GM21786 (cell line): Measurements from ENCODE around the gene PRSS27.

Experiments used
- ATAC-seq: cut with Tn5 transposase; IDR thresholded peaks from one replicate; pipeline ENCODE4 v1.9.1; 2021; ENCODE audit not compliant: unreplicated experiment

Gene PRSS27

GRCh38 chr16:2720064-2720457, at the start of gene PRSS27:
Gene PRSS27 (minus strand): TSS chr16:2720224. CDS start chr16:2720160, 64 bp downstream.
- no peak for ATAC-seq

GRCh38 chr16:2769675-2770056, 49.6 kb upstream of the PRSS27 start:
- no peak for ATAC-seq

GRCh38 chr16:2769100-2769529, 49.1 kb upstream of the PRSS27 start:
- no peak for ATAC-seq

- no peak for ATAC-seq
These were observed 48.5 kb upstream of the PRSS27 start for GRCh38 chr16:2768403-2769089.

- no peak for ATAC-seq
These were observed 47.9 kb upstream of the PRSS27 start for GRCh38 chr16:2767891-2768290.

- ATAC-seq, result no peak
These were observed 47.2 kb upstream of the PRSS27 start for GRCh38 chr16:2767140-2767731.

- no peak for ATAC-seq
These were observed 46.6 kb upstream of the PRSS27 start for GRCh38 chr16:2766430-2767139.

- no peak for ATAC-seq
These were observed 45.7 kb upstream of the PRSS27 start for GRCh38 chr16:2765462-2766404.

GRCh38 chr16:2764718-2765117, 44.7 kb upstream of the PRSS27 start:
- no peak for ATAC-seq

GRCh38 chr16:2763173-2763572, 43.1 kb upstream of the PRSS27 start:
- ATAC-seq, result no peak

GRCh38 chr16:2762711-2763110, 42.7 kb upstream of the PRSS27 start:
- ATAC-seq, result no peak

- ATAC-seq, result no peak
These were observed 42.0 kb upstream of the PRSS27 start for GRCh38 chr16:2761886-2762583.

- no peak for ATAC-seq
These were observed 41.4 kb upstream of the PRSS27 start for GRCh38 chr16:2761472-2761871.

- ATAC-seq, result no peak
These were observed 37.3 kb upstream of the PRSS27 start for GRCh38 chr16:2757344-2757743.

- no peak for ATAC-seq
These were observed 36.4 kb upstream of the PRSS27 start for GRCh38 chr16:2756288-2757015.

- no peak for ATAC-seq
These were observed 35.1 kb upstream of the PRSS27 start for GRCh38 chr16:2755158-2755557.

- ATAC-seq, result no peak
These were observed 33.7 kb upstream of the PRSS27 start for GRCh38 chr16:2753733-2754020.

- ATAC-seq, result peak; percentile 28
These were observed 33.1 kb upstream of the PRSS27 start for GRCh38 chr16:2752850-2753732.
